ENCODE measurements around the gene RAD51B. TPM values are rescaled to one million over a fixed set of nuclear protein-coding genes. Genes with fewer than 3 reads are reported as not detected.
A peak's percentile ranks its signal among the peaks of the same experiment; 100 is the strongest.

Gene RAD51B
- total RNA-seq, 1 donor from 2014 or later: 38.6 TPM

DNA sequence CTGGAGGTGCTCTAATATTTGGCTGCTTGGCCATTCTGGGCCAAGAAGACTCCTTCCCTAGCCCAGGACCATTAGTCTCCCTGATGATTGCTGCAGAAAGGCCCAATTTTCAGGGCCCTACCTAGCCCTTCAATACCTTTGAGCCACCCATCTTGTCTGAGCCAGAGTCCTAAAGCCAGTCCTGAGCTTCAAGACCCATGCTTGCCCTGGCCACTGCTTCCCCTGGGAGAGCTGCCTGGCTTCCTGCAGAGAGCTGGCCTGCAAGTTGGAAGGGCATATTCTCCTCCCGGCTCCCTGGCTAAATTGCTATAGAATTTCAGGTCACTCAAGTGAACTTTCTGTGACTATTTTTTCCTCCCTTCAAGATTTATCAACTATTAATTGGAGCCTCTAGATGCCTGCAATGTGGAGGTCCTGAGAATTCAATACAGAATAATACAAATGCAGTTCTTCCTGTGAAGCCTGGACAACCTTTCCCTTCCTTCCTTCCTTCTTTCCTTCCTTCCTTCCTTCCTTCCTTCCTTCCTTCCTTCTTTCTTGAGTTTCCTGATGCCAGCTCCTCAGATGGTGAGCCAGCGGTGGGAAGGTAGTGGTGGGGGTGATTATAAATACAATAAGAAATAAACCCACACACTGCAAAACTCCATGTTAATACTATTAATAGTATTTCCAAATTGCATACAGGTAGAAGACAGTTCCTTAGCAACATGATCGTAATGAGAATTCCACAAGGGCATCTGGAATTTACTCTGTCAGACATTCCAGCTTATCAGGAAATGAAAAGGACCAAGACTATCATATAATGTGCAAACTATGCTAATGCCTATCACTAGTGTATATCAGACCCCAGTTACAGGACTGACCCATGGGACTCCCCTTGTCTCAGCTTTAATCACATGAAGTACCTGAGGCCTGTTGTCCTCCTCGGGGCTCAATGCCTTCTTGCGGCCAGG, 865.2 kb downstream of the RAD51B start:
- H3K9me3 ChIP-seq (ENCODE audit: control insufficient read depth in 3 of 3, low read length in 3 of 3): no peaks in the 10 kb centered on the region
- no peaks in the 10 kb centered on the region for H3K27me3 ChIP-seq (ENCODE audit: control insufficient read depth in 3 of 3, insufficient read depth in 3 of 3, low read length in 3 of 3)
- peaks cover 36 to 56% (median 41%) of the 10 kb centered on the region in 3 donors for H3K4me1 ChIP-seq (ENCODE audit: control insufficient read depth in 3 of 3, insufficient read depth in 3 of 3, low read length in 3 of 3)
- H3K36me3 ChIP-seq (ENCODE audit: control insufficient read depth in 3 of 3, insufficient read depth in 3 of 3, low read length in 3 of 3): no peaks in the 10 kb centered on the region
- H3K27ac ChIP-seq (ENCODE audit: low read depth, low read length): peak overlapping the region; percentile 81
- H3K9ac ChIP-seq (ENCODE audit: low read depth in 1 of 3, low read length in 3 of 3): no peak overlapping the region
- H3K4me3 ChIP-seq (ENCODE audit: low read length in 3 of 3): no peak overlapping the region

DNA sequence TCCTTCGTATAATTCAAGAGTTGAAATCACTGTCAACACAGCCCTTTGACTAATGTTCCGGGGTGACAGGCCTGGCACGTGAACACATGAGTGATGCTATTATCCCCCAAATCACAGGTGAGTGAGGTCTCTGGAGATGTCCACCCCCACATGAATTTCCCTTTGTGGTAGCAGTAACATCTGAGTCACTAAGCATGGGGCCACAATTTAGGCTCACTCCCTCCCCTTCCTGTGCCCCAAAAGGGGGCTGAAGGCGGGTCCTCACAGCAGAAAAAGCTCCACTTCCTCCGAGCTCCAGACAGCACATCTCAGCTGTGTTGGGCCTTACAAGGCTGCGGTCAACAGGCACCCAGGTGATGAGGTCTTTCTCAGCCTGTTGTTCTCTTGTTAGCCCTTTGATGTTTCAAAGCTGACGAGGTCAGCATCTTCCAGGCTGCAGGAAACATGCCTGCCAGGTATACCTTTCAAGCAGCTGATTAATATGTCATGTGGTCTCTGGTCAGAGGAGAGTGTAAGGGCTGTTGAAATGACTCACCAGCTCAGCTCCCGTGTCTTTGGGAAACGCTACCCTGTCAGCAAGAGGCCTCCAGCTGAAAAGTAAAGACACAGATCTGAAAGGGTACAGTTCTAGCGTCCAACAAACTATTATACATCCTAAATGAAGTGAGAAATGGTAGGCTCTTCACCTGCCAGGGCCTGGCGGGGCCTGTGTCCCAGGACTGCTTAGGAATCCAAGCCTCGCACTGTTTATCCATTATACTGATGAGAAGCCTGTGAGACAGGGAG, 866.0 kb downstream of the RAD51B start:
- no peaks in the 10 kb centered on the region for H3K27me3 ChIP-seq (ENCODE audit: control insufficient read depth in 3 of 3, insufficient read depth in 3 of 3, low read length in 3 of 3)
- H3K9ac ChIP-seq (ENCODE audit: low read depth in 1 of 3, low read length in 3 of 3): no peak overlapping the region
- peak overlapping the region; percentile 46 for H3K27ac ChIP-seq (ENCODE audit: low read depth, low read length)
- H3K36me3 ChIP-seq (ENCODE audit: control insufficient read depth in 3 of 3, insufficient read depth in 3 of 3, low read length in 3 of 3): no peaks in the 10 kb centered on the region
- peaks cover 36 to 55% (median 38%) of the 10 kb centered on the region in 3 donors for H3K4me1 ChIP-seq (ENCODE audit: control insufficient read depth in 3 of 3, insufficient read depth in 3 of 3, low read length in 3 of 3)
- no peak overlapping the region for H3K4me3 ChIP-seq (ENCODE audit: low read length in 3 of 3)
- no peaks in the 10 kb centered on the region for H3K9me3 ChIP-seq (ENCODE audit: control insufficient read depth in 3 of 3, low read length in 3 of 3)

- H3K4me3 ChIP-seq (ENCODE audit: low read length in 3 of 3): no peak overlapping the region
- no peak overlapping the region for H3K9ac ChIP-seq (ENCODE audit: low read depth in 1 of 3, low read length in 3 of 3)
- H3K36me3 ChIP-seq (ENCODE audit: control insufficient read depth in 3 of 3, insufficient read depth in 3 of 3, low read length in 3 of 3): no peaks in the 10 kb centered on the region
- H3K27me3 ChIP-seq (ENCODE audit: control insufficient read depth in 3 of 3, insufficient read depth in 3 of 3, low read length in 3 of 3): no peaks in the 10 kb centered on the region
- H3K4me1 ChIP-seq (ENCODE audit: control insufficient read depth in 3 of 3, insufficient read depth in 3 of 3, low read length in 3 of 3): peaks cover 31 to 50% (median 33%) of the 10 kb centered on the region in 3 donors
- peak overlapping the region; percentile 46 for H3K27ac ChIP-seq (ENCODE audit: low read depth, low read length)
- H3K9me3 ChIP-seq (ENCODE audit: control insufficient read depth in 3 of 3, low read length in 3 of 3): no peaks in the 10 kb centered on the region
These were observed 866.6 kb downstream of the RAD51B start for GRCh38 chr14:68686205-68686465.

DNA sequence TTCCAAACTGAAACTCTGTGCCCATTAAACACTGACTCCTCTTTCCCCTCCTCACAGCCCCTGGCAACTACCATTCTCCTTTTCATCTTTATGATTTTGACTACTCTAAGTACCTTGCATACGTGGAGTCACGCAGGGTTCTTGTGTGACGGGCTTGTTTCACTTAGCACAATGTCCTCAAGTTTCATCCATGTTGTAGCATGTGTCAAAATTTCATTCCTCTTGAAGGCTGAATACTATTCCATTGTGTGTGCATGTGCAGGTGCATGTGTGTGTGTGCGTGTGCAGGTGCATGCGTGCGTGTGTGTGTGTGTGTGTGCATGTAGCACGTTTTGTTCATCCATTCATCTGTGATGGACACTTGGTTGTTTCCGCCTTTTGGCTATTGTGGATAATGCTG, 867.1 kb downstream of the RAD51B start:
- no peak overlapping the region for H3K27ac ChIP-seq (ENCODE audit: low read depth, low read length)
- H3K9me3 ChIP-seq (ENCODE audit: control insufficient read depth in 3 of 3, low read length in 3 of 3): no peaks in the 10 kb centered on the region
- no peak overlapping the region for H3K9ac ChIP-seq (ENCODE audit: low read depth in 1 of 3, low read length in 3 of 3)
- H3K4me3 ChIP-seq (ENCODE audit: low read length in 3 of 3): no peak overlapping the region
- no peaks in the 10 kb centered on the region for H3K36me3 ChIP-seq (ENCODE audit: control insufficient read depth in 3 of 3, insufficient read depth in 3 of 3, low read length in 3 of 3)
- peaks cover 25 to 44% (median 27%) of the 10 kb centered on the region in 3 donors for H3K4me1 ChIP-seq (ENCODE audit: control insufficient read depth in 3 of 3, insufficient read depth in 3 of 3, low read length in 3 of 3)
- no peaks in the 10 kb centered on the region for H3K27me3 ChIP-seq (ENCODE audit: control insufficient read depth in 3 of 3, insufficient read depth in 3 of 3, low read length in 3 of 3)

- Histone ChIP-seq H3K9me3 (ENCODE audit: control insufficient read depth in 3 of 3, low read length in 3 of 3) (no peaks in the 10 kb centered on the region), H3K27ac (ENCODE audit: low read depth, low read length) (no peak overlapping the region), H3K9ac (ENCODE audit: low read depth in 1 of 3, low read length in 3 of 3) (no peak overlapping the region), H3K4me1 (ENCODE audit: control insufficient read depth in 3 of 3, insufficient read depth in 3 of 3, low read length in 3 of 3) (peaks cover 20 to 46% (median 21%) of the 10 kb centered on the region in 3 donors), H3K27me3 (ENCODE audit: control insufficient read depth in 3 of 3, insufficient read depth in 3 of 3, low read length in 3 of 3) (no peaks in the 10 kb centered on the region), H3K36me3 (ENCODE audit: control insufficient read depth in 3 of 3, insufficient read depth in 3 of 3, low read length in 3 of 3) (no peaks in the 10 kb centered on the region), H3K4me3 (ENCODE audit: low read length in 3 of 3) (no peak overlapping the region)
These were observed 868.2 kb downstream of the RAD51B start for GRCh38 chr14:68687746-68688145.

- no peaks in the 10 kb centered on the region for H3K27me3 ChIP-seq (ENCODE audit: control insufficient read depth in 3 of 3, insufficient read depth in 3 of 3, low read length in 3 of 3)
- H3K27ac ChIP-seq (ENCODE audit: low read depth, low read length): no peak overlapping the region
- no peak overlapping the region for H3K4me3 ChIP-seq (ENCODE audit: low read length in 3 of 3)
- H3K4me1 ChIP-seq (ENCODE audit: control insufficient read depth in 3 of 3, insufficient read depth in 3 of 3, low read length in 3 of 3): peaks cover 10 to 40% (median 12%) of the 10 kb centered on the region in 3 donors
- H3K36me3 ChIP-seq (ENCODE audit: control insufficient read depth in 3 of 3, insufficient read depth in 3 of 3, low read length in 3 of 3): no peaks in the 10 kb centered on the region
- no peak overlapping the region for H3K9ac ChIP-seq (ENCODE audit: low read depth in 1 of 3, low read length in 3 of 3)
- no peaks in the 10 kb centered on the region for H3K9me3 ChIP-seq (ENCODE audit: control insufficient read depth in 3 of 3, low read length in 3 of 3)
These were observed 869.3 kb downstream of the RAD51B start for GRCh38 chr14:68688872-68689371.

DNA sequence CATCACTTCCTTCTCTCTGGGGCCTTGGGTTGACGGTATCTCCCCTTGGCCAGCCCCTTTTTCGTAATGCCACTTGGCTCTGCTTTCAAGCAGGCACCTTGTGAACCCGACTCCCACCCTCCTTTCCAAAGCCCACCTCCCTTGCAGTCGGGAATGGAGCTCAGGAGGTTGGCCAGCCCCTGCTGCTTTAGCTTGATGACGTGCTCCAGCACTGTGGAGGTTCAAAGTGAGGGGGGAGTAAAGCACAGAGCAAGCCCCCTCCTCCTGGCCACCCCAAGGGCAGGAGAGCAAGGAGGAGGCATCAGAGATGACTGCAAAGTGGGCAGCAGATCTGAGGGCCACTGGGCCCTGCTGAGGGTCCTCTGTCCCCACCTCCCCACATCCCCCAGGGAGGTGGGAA, 869.9 kb downstream of the RAD51B start:
- H3K9ac ChIP-seq (ENCODE audit: low read depth in 1 of 3, low read length in 3 of 3): no peak overlapping the region
- H3K27ac ChIP-seq (ENCODE audit: low read depth, low read length): no peak overlapping the region
- no peaks in the 10 kb centered on the region for H3K9me3 ChIP-seq (ENCODE audit: control insufficient read depth in 3 of 3, low read length in 3 of 3)
- no peaks in the 10 kb centered on the region for H3K36me3 ChIP-seq (ENCODE audit: control insufficient read depth in 3 of 3, insufficient read depth in 3 of 3, low read length in 3 of 3)
- H3K4me1 ChIP-seq (ENCODE audit: control insufficient read depth in 3 of 3, insufficient read depth in 3 of 3, low read length in 3 of 3): peaks cover 7 to 39% (median 11%) of the 10 kb centered on the region in 3 donors
- H3K4me3 ChIP-seq (ENCODE audit: low read length in 3 of 3): no peak overlapping the region
- H3K27me3 ChIP-seq (ENCODE audit: control insufficient read depth in 3 of 3, insufficient read depth in 3 of 3, low read length in 3 of 3): no peaks in the 10 kb centered on the region

DNA sequence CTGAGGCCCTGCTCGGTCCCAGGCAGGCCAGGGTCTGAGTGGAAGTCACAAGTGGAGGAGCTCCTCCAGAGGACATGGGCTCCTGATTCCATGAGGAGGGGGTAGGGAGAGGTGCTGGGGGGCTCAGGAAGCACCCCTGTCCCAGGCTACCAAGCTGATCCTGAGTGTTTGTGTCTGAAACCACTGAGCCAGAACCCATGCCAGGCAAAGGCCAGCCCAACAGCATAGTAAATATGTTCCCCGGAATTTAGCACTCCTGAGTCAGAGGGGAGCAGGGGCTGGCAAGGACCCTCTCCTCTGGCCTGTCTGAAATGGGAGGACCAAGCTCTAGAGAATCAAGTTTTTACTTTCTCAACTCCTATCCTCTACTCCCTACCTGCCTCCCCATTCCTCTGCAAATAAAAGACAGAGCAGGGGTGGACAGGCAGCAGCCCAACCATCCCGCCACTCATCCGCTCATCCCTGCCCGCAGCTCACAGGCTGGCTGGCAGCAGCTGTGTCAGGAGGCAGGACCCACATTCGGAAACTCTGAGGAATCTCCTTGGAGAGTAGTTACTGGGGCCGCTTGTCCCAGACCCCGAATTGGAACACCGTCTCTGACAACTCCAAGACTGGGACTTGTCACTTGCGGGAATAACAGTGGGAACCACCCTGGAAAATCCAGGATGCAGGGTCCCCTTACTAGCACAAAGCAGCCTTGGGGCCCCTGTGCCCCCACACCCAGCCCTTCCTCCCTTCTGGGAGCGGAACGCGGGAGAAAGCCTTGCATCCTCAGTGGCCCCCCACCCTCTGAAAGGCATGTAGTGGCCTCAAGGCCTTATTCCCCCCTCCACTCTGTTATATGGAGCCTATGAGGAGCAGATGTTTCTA, 870.7 kb downstream of the RAD51B start:
- no peak overlapping the region for H3K9ac ChIP-seq (ENCODE audit: low read depth in 1 of 3, low read length in 3 of 3)
- H3K4me3 ChIP-seq (ENCODE audit: low read length in 3 of 3): no peak overlapping the region
- H3K4me1 ChIP-seq (ENCODE audit: control insufficient read depth in 3 of 3, insufficient read depth in 3 of 3, low read length in 3 of 3): peaks cover 11 to 41% (median 15%) of the 10 kb centered on the region in 3 donors
- no peaks in the 10 kb centered on the region for H3K27me3 ChIP-seq (ENCODE audit: control insufficient read depth in 3 of 3, insufficient read depth in 3 of 3, low read length in 3 of 3)
- no peaks in the 10 kb centered on the region for H3K36me3 ChIP-seq (ENCODE audit: control insufficient read depth in 3 of 3, insufficient read depth in 3 of 3, low read length in 3 of 3)
- H3K9me3 ChIP-seq (ENCODE audit: control insufficient read depth in 3 of 3, low read length in 3 of 3): no peaks in the 10 kb centered on the region
- H3K27ac ChIP-seq (ENCODE audit: low read depth, low read length): no peak overlapping the region

GRCh38 chr14:68691031-68691791, 871.6 kb downstream of the RAD51B start:
- no peak overlapping the region for H3K27ac ChIP-seq (ENCODE audit: low read depth, low read length)
- peaks cover 9 to 41% (median 20%) of the 10 kb centered on the region in 3 donors for H3K4me1 ChIP-seq (ENCODE audit: control insufficient read depth in 3 of 3, insufficient read depth in 3 of 3, low read length in 3 of 3)
- no peaks in the 10 kb centered on the region for H3K36me3 ChIP-seq (ENCODE audit: control insufficient read depth in 3 of 3, insufficient read depth in 3 of 3, low read length in 3 of 3)
- H3K9me3 ChIP-seq (ENCODE audit: control insufficient read depth in 3 of 3, low read length in 3 of 3): no peaks in the 10 kb centered on the region
- no peak overlapping the region for H3K9ac ChIP-seq (ENCODE audit: low read depth in 1 of 3, low read length in 3 of 3)
- no peak overlapping the region for H3K4me3 ChIP-seq (ENCODE audit: low read length in 3 of 3)
- no peaks in the 10 kb centered on the region for H3K27me3 ChIP-seq (ENCODE audit: control insufficient read depth in 3 of 3, insufficient read depth in 3 of 3, low read length in 3 of 3)
